GM21447 (cell line): ENCODE measurements around the gene IL1RL1.

Experiments
- ATAC-seq: cut with Tn5 transposase; IDR thresholded peaks from one replicate; pipeline ENCODE4 v1.9.1; 2021; ENCODE audit not compliant: unreplicated experiment

IL1RL1 gene

DNA sequence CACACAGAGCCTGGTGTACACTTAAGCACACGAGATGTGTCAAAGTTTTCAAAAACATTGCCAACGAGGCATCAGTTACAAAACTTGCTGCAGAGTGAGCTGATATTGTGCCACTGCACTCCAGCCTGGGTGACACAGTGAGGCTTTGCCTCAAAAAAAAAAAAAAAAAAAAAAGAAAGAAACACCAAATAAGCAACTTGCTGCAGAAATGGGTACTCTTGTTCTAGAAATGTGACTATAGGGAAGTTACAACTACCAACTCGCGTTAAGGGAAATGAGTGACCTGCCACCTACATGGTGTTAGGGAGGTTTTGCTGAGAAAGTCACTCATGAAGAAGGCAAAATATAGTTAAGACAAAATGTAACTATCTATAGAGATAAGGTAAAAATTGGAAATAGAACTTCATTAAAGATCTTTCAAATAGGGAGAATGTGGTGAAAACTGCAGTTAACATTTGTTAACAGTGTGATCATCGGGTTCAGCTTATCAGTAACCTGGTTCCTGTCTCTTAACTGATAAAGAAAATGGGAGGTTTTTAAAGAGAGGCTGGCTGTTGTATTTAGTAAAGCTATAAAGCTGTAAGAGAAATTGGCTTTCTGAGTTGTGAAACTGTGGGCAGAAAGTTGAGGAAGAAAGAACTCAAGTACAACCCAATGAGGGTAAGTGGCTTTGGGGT, at the start of gene IL1RL1:
Gene IL1RL1 (plus strand): TSS at position 600 of the 677 bp plus-strand sequence. CDS start 26,702 bp downstream, outside the sequence.
- no peak for ATAC-seq

DNA sequence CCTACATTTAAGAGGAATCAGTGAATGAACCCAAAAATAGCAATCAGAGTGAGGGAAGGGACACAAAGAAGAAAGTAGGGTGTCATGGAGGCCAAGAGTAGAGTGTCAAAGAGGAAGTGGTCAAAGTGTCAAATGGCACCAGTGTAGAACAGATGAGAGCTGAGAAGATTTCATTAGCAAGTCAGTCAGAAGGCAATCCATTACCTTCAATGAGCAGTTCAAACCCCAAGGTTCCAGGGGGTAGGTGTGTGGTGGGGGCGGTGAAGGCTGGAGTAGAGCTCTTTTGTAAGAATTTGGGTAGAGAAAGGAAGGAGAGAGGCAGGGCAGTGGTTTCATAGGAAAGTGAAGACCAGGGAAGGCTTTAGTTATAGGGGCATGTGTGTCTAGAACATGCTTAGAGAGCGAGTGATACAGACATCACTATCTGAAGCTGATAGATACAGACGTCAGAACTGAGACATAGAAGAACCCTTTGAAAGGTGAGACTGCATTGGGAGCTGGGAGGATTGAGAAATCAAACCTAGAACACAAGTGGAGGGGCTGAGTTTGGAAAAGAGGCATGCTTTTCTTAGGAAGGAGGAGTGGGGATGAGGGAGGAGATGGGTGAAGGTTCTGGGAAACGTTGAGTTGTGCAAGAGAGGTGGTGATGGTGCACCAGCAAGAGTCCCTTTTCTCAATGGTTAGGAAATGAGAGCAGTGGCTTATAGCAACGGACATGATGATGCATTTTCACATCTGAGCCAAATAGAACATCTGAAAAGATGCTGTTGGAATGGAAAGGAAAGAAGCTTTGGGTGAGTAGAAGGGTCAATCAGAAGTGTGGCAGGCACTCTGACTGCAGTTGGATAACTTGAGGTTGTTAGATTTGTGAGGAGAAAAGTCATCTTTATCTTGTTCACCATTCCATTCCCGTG, 48.9 kb upstream of the IL1RL1 start:
- ATAC-seq: no peak

DNA sequence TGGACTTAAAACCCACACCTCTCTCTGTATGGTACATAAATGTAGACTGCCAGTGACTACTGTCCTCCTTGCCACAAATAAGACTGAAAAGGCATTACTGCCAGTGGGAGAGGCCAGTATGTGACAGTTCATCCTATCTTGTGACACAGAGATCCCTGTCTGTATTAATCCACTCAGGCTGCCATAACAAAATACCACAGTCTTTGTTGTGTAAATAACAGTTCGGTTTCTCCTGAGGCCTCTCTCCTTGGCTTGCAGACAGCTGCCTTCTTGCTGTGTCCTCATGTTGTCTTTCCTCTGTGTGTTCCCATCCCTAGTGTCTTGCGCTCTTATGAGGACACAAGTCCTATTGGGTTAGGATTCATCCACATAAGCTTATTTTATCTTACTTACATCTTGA, 46.4 kb upstream of the IL1RL1 start:
- no peak for ATAC-seq

DNA sequence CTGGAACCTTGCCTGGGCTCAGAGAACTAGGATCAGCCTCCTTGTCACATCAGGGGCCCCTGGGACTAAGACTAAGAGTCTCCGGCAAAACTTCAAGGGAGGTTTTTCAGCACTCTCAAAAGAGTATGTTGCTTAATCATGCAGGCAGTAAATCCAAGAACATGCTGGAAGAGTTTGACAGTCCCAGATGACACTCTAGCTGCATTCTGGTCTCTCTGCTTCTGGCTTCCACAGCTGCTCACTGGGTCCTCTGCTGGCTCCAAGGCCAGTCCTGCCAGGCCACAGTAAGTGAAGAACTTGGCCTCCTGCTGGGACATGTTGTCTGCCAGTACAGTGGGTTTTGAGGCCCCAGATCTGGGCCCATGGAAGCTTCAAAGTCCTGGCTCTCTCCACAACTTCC, 45.2 kb upstream of the IL1RL1 start:
- no peak for ATAC-seq

DNA sequence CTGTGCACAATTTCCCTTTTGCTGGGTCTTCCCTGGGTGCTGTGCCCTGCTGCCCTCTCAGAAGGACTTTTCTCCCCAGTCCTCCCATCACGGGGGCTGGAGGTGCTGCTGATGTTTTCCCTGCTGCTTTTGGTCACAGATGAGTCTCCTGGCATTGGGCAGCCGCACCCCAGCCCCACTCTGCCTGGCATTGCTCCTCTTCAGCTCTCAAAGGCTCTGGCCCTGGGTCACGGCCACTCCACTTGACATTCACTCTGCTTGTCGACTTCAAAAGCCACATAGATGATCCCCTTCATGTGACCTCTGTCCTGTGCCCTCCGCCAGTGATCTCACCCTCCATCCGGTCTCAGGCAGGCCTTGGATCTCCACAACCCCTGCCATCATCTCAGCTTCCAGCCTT, 43.6 kb upstream of the IL1RL1 start:
- no peak for ATAC-seq

DNA sequence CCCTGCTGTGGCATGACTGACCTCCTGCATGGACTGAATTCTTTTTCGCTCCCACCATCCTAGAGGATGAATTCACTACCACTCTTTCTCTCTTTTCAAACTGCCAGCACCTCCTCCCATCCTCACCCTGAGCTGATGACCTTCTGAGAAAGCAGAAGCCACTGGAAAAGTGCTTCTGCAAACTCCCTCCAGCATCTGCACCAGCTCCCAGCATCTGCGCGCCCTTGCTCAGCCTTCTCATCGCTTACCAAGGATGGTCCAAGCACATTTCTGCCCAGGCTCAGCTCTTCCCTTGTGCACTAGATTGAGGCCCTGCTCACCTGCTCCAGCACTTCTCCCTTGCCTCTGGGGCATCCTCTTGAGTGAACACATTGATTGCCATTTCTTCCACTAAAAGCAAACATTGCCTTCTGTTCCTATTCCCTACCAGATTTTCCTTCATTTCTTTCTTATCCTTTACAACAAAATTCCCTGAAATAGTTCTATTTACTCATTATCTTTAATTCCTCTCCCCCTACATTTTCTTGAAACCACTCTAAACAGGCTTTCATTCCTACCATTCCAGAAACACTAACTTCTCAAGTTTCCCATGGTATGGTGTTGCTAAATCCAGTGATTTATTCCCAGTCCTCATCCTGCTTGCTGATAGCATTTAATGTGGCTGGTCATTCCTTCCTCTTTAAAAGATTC, 42.7 kb upstream of the IL1RL1 start:
- ATAC-seq: no peak

DNA sequence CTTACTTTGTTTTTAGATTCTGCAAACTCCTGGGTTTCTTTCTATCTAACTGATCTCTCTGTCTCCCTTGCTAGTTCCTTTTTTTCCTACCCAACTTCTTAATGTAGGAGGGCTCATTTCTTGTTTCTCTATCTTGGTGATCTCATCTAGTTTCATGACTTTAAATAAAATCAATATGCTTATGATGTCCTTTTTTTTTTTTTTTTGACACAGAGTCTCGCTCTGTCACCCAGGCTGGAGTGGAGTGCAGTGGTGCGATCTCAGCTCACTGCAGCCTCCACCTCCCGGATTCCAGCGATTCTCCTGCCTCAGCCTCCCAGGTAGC, 42.2 kb upstream of the IL1RL1 start:
- no peak for ATAC-seq

DNA sequence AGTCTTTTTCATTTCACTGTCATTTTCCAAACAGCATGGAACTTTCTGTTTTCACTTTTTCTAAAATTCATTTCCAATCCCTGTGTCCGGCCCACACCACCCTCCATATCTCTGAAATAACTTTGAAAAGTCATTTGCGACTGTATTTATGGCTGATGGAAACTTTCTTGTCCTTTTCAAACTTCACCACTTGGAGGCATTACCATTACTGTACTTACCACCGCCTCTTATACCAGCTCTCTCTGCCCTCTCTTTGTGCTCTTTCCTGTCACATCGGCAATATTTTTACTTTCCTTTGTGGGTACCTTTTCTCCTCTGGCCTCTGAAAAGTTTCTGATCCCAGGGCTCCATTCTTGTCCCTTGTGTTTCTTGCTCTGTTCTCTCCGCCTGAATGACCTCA, 39.5 kb upstream of the IL1RL1 start:
- no peak for ATAC-seq

DNA sequence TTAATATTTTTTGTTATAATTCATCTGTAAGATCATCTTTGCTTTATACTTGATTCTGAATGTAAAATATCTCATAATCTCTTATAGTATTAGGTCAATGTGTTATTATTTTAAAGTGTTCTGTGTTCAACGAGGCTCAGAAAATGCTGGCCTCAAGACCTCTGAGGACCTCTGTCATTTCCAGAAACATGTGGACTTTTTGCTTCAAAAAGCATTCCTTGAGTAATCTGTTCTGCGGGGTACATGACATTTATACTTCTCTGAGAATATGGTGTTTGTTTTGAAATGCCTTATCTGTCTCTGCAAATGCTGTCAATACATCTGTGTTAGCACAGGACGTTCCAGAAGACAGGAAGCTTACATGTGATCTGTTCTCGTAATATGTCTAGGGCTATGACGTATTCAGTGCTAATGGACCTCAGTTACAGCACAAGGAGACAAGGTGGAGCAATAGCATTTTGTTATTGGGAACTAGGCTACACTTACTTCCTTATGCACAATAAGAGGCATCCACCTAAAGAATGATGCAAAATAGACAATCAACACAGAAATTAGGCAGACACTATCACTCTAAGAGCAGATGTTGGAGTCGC, 37.6 kb upstream of the IL1RL1 start:
- ATAC-seq: no peak

DNA sequence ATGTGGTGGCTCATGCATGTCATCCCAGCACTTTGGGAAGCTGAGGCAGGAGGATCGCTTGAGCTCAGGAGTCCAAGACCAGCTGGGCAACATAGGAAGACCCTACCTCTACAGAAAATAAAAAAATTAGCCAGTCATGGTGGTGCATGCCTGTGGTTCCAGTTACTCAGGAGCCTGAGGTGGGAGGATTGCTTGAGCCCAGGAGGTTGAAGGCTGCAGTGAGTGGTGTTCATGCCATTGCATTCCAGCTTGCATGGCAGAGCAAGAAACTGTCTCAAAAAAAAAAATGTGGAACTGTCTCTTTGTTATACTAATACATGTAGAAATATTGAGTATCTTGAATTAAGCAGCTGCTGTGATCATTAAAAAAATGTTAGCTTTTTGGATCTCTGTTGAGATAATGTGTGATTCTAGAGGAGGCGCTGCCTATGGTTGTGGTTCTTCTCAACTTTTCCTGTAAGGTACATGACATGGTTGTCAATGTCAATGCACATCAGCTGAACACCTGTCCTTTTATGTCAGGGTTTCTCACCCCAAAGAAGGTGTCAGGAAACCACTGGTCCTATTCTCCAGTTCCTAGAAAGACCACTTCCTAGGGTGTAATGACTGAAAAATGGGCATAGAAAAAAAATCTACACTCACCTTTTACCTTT, 34.7 kb upstream of the IL1RL1 start:
- no peak for ATAC-seq

DNA sequence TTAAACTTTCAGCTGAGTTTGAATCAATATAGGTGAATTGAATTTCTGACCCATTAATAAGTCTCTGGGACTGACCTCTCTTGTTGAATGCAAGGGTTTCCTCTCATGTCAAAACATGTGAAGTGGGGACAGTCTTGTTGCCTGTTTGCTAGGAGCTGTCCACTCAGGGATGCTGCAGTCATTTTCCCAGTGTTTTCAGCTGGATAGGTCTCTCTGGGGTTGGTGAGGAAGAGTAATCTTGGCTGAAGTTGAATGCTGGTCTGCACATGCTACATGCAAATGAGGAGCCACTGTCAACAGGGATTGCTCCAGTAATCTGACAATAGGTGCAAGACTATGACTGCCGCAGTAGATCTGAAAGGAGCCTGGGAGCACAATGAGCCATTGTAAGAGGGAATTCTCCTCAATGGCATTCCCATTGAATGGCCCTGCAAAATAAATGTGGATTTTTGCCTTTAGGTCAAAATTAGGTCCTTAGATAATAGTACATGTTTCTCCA, 34.1 kb upstream of the IL1RL1 start:
- ATAC-seq: no peak

DNA sequence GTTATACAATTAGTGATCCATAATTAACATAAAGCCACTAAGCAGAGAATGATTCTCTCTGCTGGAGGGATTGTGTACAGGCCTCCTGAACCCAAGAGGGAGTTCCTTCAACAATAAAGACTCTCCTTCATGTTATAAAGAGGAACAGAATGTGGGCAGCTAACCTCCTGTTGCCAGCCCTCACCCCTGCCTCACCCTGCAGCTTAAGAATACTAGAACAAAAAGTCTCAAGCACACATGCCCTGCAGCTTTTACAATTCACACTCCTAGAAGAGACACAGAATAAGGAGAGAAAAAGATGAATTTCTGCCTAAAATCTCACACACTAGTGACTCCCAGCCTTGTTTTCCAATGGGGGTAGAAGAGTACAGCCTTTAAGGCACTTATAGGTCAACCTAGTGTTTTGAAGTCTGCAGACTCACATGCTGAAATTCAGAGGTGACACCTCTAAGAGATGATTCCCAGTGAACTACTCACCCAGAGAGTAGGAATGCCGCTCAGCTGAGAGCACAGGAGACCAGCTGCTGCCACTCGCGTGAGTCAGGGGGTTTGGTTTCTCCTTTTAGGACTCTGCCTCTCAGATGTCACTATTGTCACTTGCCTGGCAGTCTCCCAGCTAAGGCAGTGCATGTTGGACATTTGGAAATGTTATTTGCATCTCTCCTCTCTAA, 32.5 kb upstream of the IL1RL1 start:
- no peak for ATAC-seq

DNA sequence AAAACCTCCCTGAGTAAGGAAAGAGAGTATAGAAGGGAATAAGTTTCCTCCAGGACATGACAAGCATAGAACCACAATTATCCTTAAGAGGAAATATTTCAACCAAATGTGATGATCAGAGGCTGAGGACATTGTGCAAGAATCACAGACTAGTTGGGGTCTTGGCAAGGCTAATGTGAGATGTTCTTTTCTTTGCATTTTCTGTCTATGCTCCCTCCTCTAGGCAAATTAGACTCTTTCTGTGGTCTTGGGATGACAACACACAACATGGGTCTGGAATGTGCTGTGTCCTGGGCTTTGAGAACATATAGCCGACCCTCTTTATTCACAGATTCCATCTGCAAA, 32.0 kb upstream of the IL1RL1 start:
- ATAC-seq: no peak

DNA sequence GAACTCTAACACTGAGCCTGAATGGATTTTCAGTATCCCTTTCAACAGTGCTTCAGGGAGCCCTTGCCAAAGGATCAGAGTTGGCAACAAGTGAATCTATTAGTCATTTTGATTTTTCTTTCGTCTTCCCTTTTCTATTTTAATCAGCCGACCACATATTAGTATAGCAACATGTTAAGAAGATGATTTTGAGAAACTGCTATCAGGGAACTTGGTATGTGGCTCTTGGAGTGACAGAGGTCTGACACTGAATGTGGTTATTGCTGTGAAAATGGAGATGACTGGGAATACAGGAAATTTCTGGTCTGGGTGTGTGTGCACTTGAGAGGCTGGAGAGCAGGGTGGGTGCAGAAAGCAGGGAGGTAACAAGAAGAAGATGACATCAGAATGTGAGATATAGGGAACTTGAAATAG, 28.7 kb upstream of the IL1RL1 start:
- ATAC-seq: no peak

DNA sequence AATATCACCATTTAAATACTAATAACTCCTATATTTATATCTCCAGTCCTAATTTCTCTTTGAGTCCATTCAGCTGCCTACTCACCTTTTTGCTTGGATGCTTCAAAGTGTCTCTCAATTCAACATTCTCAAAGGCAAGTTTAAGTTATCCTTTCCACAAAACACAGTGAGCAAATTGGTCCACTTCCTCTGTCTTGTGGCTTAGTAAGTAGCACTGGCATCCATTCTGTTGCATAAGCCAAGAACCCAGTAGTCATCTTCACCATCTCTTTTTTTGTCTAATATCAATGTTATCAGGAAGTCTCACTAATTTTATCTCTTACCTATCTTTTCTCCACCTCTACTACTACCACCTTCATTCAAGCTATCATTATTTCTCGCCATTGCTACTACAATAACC, 27.4 kb upstream of the IL1RL1 start:
- no peak for ATAC-seq

DNA sequence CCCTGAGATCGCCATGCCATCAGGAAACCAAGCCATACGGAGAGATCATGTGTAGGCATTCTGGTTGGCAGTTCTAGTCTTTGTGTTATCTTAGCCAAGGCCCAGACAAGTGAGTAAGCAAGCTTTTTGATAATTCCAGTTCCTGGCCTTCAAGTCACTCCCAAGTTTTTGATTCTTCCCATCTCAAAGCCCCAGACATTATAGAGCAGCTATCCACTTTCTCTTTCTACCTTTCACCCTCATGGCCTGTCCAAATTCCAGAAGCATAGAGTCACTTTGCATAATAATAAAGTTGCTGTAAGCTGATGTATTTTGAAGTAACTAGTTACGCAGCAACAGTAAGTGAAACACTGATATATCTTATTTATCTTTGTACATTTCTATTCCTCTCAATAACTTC, 26.8 kb upstream of the IL1RL1 start:
- no peak for ATAC-seq

DNA sequence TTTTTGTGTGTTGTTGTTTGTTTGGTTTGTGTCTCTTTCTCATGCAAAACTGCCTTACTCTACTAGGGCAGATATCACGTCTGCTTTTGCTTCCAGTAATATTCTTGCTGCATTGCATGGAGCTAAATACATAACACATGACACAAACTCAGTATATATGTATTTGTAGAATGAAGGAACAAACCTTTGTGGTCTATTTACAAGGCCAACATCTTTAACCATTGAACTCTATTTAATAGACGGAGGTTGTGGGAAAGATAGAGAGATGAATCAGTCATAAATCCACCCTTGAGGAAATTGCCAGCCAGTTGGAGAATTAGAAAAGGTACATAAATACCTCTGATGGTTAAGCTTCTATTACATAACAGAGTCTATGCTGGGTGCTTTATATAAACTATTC, 26.0 kb upstream of the IL1RL1 start:
- ATAC-seq: no peak

DNA sequence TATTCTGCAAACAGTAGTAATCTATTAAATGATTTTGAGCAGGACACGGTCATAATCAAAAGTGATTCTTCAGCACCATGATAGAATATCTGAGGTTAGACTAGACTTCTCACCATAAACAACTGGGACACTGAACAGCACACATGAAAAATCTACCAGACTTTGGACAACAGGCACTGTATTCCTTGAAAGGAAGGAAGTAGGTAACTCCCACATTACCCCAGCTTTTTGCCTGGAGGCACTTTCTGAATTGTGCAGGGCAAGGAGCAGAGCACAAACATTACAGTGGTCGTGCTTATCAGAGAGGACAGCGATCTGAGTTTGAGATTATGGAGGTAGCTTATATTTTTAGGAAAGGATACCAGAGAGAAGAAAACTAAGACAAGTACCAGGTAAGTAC, 25.3 kb upstream of the IL1RL1 start:
- no peak for ATAC-seq

DNA sequence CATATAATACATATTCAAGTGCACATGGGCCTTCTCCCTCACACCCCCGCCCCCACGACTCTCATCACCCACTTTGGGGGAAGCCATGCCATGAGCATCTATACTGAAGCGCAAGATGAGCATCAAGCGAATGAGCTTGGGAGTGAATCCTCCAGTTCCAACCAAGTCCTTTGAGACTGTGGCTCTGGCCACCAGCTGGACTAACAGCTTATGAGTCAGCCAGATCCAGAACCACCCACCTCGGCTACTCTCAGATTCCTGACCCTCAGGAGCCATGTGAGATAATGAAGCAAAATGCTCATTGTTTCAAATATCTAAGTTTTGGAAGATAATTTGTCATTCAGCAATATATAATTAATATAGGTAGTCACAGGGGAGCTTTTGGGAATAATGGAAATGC, 22.2 kb upstream of the IL1RL1 start:
- ATAC-seq: no peak

DNA sequence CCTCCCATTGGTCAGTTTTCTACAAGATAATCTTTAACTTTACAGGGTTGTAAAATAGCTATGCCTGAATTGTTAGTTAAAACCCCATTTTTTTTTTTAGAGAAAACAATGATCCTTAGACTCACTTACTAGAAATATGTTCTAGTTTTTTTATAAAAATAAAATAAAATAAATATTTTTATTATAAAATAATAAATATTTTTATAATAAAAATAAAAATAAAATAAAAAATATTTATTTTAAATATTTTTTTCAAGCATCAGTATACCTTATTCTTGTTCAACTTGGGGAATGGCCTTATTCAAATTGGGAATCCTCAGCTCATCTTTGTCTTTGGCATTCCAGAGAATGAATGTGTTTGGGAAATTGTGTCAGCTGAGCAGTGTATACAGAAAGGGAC, 20.8 kb upstream of the IL1RL1 start:
- ATAC-seq: no peak
